Measurements from ENCODE around the gene KRTAP4-2.
"Not testable (repeated sequence)": the region's sequence is repeated elsewhere in the genome, so short reads cannot be mapped to it uniquely, and the experiment has no call there.

The KRTAP4-2 gene

GRCh38 chr17:41177727-41178271 lies at the start of gene KRTAP4-2:
KRTAP4-2 (minus strand) TSS chr17:41178221; CDS start chr17:41178164, 57 bp downstream.
- no peak for DNase-seq (ENCODE audit: low read depth)

- DNase-seq (ENCODE audit: low read depth) = not testable (repeated sequence)
These were observed 48.6 kb upstream of the KRTAP4-2 start, which contains the start of gene KRTAP9-2 for GRCh38 chr17:41226598-41227095. KRTAP9-2 (plus strand) TSS chr17:41226648; CDS start chr17:41226655, 7 bp downstream.

- DNase-seq (ENCODE audit: low read depth) = no peak
These were observed 48.0 kb upstream of the KRTAP4-2 start for GRCh38 chr17:41226051-41226450.

DNA sequence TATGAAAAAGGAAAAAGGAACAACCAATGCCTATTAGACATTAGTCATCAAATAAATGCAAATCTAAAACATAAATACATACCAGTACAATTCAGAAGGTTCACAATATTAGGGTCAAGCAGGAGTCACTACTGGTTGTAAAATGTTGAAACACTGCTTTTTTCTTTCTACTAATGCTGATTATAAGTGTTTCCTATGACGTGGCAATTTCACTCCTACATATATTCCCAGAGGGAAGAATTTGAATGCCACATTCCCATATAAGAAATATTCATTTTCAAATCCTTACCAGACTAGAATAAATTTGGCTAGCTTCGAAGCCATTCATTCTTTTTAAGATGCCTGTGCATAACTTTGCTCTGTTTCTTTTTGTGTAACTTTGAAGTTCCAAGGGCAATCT lies 45.8 kb upstream of the KRTAP4-2 start:
- no peak for DNase-seq (ENCODE audit: low read depth)

- no peak for DNase-seq (ENCODE audit: low read depth)
These were observed 37.7 kb upstream of the KRTAP4-2 start for GRCh38 chr17:41215681-41216080.

GRCh38 chr17:41212524-41213169 lies 34.6 kb upstream of the KRTAP4-2 start:
- no peak for DNase-seq (ENCODE audit: low read depth)

DNA sequence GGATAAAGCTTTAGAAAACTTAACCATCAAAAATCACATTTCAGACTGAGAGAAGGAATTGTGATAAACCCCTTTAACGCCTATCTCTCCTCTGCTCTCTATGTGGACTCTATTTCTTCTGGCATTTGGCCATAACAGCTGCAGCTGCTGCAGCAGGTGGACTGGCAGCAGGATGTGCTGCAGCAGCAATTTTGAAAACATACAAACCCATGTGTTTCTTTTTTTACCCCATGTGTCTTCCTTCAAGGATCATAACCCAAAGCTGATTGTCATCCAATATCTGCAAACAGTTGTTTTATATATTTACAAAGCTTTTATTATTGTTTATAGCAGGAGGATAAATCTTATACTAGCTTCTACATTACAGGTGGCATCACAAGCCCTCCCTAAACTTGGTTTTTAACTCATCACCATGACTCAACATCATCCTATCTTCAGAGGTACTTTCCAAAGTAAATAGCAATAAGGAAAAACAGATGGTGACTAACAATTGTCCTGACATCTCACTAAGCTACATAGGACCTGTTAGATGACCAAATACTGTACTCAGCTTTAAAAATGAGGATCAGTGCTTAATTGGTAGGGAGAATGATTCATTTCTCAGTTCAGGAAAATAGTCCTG lies 33.9 kb upstream of the KRTAP4-2 start:
- no peak for DNase-seq (ENCODE audit: low read depth)

GRCh38 chr17:41199421-41200078 lies 21.5 kb upstream of the KRTAP4-2 start:
- DNase-seq (ENCODE audit: low read depth) = no peak

DNA sequence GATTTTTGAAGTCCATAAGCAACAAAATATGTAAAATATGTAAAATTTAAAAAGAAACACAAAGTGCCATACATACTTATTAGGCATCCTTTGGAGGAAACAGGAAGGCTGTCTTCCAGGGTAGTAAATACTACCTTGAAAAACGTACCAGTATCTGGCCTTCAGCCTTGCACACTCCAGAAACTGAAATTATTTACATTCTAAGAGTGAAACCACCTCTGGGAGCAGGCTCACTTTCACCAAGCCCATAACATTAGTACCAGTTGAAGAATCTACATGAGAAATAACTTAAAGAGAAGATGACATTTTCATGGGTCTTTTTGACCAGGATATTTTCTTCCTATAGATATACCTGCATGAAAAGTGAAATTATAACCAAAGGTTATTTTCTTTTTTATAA lies 18.0 kb upstream of the KRTAP4-2 start:
- DNase-seq (ENCODE audit: low read depth) = no peak

GRCh38 chr17:41190328-41190727 lies 12.3 kb upstream of the KRTAP4-2 start:
- DNase-seq (ENCODE audit: low read depth) = no peak

- not testable (repeated sequence) for DNase-seq (ENCODE audit: low read depth)
These were observed 11.9 kb upstream of the KRTAP4-2 start, which contains the start of gene KRTAP9-1 for GRCh38 chr17:41189837-41190318. KRTAP9-1 (plus strand) TSS chr17:41189887; CDS start chr17:41189887, 0 bp downstream.

GRCh38 chr17:41186872-41187271 lies 8.9 kb upstream of the KRTAP4-2 start:
- DNase-seq (ENCODE audit: low read depth) = no peak

DNA sequence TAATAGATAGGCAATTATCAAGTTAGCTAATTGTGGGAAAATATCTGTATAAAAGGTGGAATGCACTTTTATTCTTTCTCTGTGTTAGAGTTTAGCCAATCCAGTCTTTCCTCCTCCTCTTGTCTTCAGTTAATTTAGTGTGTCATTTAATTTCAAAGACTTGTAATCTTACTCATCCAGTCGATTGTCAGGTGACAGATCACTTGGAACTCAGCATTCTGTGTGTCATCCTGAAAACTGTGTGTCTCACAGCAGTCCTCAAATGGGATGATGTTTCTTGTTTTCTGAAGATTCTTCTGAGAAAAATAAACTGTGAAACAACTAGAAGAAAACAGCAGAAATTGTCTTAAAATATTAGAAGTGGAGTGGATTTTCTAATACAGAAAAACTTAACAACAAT lies 7.0 kb upstream of the KRTAP4-2 start:
- no peak for DNase-seq (ENCODE audit: low read depth)

GRCh38 chr17:41184480-41184961 lies 6.5 kb upstream of the KRTAP4-2 start, which contains the start of gene KRTAP4-1:
KRTAP4-1 (minus strand) TSS chr17:41184911; CDS start chr17:41184854, 57 bp downstream.
- DNase-seq (ENCODE audit: low read depth) = no peak

- DNase-seq (ENCODE audit: low read depth) = no peak
These were observed 1.0 kb upstream of the KRTAP4-2 start for GRCh38 chr17:41178843-41179616.

GRCh38 chr17:41178341-41178740 lies 320 bp upstream of the KRTAP4-2 start:
- no peak for DNase-seq (ENCODE audit: low read depth)

DNA sequence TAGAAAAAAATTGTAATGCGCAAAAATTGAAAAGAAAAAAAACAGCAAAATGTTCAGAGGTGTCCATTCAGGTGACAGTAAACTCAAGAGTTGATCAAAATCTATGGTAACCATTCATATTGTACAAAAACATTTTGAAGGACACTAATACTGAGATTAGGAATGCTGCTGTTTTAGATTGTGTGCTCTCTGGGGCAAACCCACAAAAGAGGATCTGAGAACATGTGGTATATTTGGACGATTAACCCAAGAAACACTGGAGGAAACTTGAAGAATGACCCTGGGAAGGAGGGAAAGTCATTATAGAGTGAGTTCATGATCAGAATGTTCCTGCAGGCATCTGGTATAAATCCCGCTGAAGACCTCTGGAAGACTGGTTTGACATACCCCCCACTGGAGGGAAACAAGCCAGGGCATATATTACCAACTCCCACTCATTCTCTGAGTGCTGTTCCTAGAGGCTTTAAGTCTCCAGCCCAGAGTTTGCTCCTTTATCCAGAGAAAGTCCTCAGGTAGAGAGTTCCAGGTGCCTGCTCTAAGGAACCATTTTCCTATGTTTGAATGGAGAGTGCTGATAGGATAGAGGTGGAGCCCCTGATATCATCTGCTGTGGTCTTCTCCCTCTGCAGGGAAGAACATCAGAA lies 1.2 kb downstream of the KRTAP4-2 start:
- no peak for DNase-seq (ENCODE audit: low read depth)

DNA sequence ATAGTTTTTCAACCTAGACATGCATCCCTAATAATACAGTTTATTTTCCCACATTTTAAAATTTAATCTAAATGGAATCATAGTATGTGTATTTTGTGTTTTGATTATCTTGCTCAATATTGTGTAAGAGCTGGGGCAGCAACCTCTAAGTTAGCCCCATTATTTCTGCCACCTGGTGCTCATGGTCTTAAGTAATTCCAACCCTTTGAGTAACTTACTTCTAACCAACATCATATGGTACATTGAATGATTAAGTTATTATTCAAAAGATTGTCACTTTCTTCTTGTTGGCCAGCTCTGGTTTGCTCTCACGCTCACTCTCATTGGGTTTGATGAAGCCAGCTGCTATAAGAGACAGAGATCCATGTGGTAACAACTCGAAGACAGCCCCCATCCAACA lies 6.1 kb downstream of the KRTAP4-2 start:
- no peak for DNase-seq (ENCODE audit: low read depth)

DNA sequence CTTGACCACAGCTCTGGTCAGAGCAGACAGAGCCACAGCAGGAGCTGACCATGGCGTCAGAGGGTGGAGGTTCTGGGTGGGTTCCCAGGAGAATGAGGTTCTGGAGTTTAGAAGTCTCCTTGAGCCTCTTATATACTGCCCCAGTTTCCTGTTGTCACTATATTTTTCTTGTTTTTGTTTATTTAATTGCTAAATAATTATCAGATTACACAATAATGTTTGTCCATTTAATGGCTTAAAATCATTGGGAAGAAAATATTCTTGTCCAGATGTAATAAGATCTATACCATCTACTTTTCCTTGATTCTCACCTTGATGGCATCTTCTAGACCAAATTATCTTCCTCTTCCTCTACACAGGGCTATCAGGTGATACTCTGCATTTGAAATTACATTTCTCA lies 9.9 kb downstream of the KRTAP4-2 start, which contains the start of gene KRTAP4-3:
KRTAP4-3 (minus strand) TSS at position 101 of the 400 bp plus-strand sequence; CDS start at position 52, 49 bp downstream.
- DNase-seq (ENCODE audit: low read depth) = no peak

DNA sequence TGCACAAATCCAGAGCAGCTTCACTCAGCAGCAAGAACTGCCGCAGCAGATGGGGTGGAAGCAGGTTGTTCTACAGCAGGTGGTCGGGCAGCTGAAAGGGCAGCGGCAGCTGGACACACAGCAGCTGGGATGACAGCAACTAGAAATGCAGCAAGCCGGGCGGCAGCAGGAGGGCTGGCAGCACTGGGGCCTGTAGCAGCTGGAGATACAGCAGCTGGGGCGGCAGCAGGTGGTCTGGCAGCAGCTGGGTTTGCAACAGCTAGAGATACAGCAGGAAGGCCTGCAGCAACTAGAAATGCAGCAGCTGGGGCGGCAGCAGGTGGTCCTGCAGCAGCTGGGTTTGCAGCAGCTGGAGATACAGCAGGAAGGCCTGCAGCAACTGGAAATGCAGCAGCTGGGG lies 10.5 kb downstream of the KRTAP4-2 start:
- DNase-seq (ENCODE audit: low read depth) = no peak

DNA sequence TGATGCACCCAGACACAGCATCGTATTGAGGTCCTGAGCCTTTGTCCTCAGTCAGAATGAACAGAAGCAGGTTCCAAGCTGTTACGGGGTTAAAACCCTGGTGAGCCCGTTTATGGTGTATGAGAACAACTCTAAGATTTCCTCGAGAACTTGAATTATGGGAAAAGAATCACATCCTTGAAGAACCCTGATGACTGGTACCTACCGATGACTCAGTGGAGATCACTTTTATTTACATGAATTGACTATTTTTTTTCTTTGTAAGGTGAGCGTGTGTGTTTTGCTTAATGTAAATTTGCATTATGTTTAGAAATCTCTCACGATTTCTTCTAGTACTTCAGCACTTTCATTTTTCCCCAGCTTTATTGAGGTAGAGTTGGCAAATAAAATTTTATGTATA lies 14.2 kb downstream of the KRTAP4-2 start:
- no peak for DNase-seq (ENCODE audit: low read depth)

Measured in CMK (cell line).